ENCODE data around the gene SCG5. TPM values are rescaled to one million over a fixed set of nuclear protein-coding genes. Genes with fewer than 3 reads are reported as not detected.
A peak's percentile ranks its signal among the peaks of the same experiment; 100 is the strongest.

Gene SCG5
- total and polyA plus RNA-seq, 2 donors from 2014 or later, result 1.3 to 1.6 TPM

GRCh38 chr15:32723171-32723948 lies 81.8 kb downstream of the SCG5 start:
- Histone ChIP-seq H3K27ac (ENCODE audit: low read depth in 2 of 2, low read length in 2 of 2) (no peak overlapping the region), H3K9ac (ENCODE audit: low read length in 3 of 3) (no peak overlapping the region), H3K36me3 (ENCODE audit: control insufficient read depth in 2 of 3, insufficient read depth in 3 of 3, low read length in 3 of 3) (no peaks in the 10 kb centered on the region), H3K27me3 (ENCODE audit: control insufficient read depth, insufficient read depth, low read length) (peaks cover 20% of the 10 kb centered on the region), H3K4me1 (ENCODE audit: control insufficient read depth in 2 of 3, insufficient read depth in 2 of 3, low read depth in 1 of 3, low read length in 3 of 3) (peaks cover 0 to 3% (median 0%) of the 10 kb centered on the region in 3 donors), H3K4me3 (ENCODE audit: low read length in 3 of 3) (no peak overlapping the region), H3K9me3 (ENCODE audit: control insufficient read depth in 2 of 3, insufficient read depth in 1 of 3, low read length in 3 of 3) (no peaks in the 10 kb centered on the region)
- TF ChIP-seq, protein P1, sequence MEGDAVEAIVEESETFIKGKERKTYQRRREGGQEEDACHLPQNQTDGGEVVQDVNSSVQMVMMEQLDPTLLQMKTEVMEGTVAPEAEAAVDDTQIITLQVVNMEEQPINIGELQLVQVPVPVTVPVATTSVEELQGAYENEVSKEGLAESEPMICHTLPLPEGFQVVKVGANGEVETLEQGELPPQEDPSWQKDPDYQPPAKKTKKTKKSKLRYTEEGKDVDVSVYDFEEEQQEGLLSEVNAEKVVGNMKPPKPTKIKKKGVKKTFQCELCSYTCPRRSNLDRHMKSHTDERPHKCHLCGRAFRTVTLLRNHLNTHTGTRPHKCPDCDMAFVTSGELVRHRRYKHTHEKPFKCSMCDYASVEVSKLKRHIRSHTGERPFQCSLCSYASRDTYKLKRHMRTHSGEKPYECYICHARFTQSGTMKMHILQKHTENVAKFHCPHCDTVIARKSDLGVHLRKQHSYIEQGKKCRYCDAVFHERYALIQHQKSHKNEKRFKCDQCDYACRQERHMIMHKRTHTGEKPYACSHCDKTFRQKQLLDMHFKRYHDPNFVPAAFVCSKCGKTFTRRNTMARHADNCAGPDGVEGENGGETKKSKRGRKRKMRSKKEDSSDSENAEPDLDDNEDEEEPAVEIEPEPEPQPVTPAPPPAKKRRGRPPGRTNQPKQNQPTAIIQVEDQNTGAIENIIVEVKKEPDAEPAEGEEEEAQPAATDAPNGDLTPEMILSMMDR (IDR thresholded peaks at IDR 0.05; ENCODE audit: borderline replicate concordance, extremely low read depth, insufficient read depth), result no peak
- DNase-seq, result no peak
- FAIRE-seq, result no peak
- intact Hi-C loops (cut with DNase I), result no loop called here

- peak in 3 of 5 donors; percentile 27 to 53 (median 45) for DNase-seq
- TF ChIP-seq, protein P1 (IDR thresholded peaks at IDR 0.05; ENCODE audit: borderline replicate concordance, extremely low read depth, insufficient read depth), result no peak
- H3K36me3 ChIP-seq (ENCODE audit: control insufficient read depth in 2 of 3, insufficient read depth in 3 of 3, low read length in 3 of 3), result no peaks in the 10 kb centered on the region
- no peaks in the 10 kb centered on the region for H3K4me1 ChIP-seq (ENCODE audit: control insufficient read depth in 2 of 3, insufficient read depth in 2 of 3, low read depth in 1 of 3, low read length in 3 of 3)
- FAIRE-seq, result no peak
- peaks cover 4% of the 10 kb centered on the region for H3K27me3 ChIP-seq (ENCODE audit: control insufficient read depth, insufficient read depth, low read length)
- no peak overlapping the region for H3K27ac ChIP-seq (ENCODE audit: low read depth in 2 of 2, low read length in 2 of 2)
- no peak overlapping the region for H3K4me3 ChIP-seq (ENCODE audit: low read length in 3 of 3)
- no peaks in the 10 kb centered on the region for H3K9me3 ChIP-seq (ENCODE audit: control insufficient read depth in 2 of 3, insufficient read depth in 1 of 3, low read length in 3 of 3)
- H3K9ac ChIP-seq (ENCODE audit: low read length in 3 of 3), result no peak overlapping the region
- intact Hi-C loops (cut with DNase I), result no loop called here
These were observed 88.3 kb downstream of the SCG5 start for GRCh38 chr15:32729700-32730395.

DNA sequence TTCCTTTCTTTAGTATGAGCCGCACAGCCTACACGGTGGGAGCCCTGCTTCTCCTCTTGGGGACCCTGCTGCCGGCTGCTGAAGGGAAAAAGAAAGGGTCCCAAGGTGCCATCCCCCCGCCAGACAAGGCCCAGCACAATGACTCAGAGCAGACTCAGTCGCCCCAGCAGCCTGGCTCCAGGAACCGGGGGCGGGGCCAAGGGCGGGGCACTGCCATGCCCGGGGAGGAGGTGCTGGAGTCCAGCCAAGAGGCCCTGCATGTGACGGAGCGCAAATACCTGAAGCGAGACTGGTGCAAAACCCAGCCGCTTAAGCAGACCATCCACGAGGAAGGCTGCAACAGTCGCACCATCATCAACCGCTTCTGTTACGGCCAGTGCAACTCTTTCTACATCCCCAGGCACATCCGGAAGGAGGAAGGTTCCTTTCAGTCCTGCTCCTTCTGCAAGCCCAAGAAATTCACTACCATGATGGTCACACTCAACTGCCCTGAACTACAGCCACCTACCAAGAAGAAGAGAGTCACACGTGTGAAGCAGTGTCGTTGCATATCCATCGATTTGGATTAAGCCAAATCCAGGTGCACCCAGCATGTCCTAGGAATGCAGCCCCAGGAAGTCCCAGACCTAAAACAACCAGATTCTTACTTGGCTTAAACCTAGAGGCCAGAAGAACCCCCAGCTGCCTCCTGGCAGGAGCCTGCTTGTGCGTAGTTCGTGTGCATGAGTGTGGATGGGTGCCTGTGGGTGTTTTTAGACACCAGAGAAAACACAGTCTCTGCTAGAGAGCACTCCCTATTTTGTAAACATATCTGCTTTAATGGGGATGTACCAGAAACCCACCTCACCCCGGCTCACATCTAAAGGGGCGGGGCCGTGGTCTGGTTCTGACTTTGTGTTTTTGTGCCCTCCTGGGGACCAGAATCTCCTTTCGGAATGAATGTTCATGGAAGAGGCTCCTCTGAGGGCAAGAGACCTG lies 89.5 kb downstream of the SCG5 start:
- peaks cover 4% of the 10 kb centered on the region for H3K27me3 ChIP-seq (ENCODE audit: control insufficient read depth, insufficient read depth, low read length)
- no peaks in the 10 kb centered on the region for H3K9me3 ChIP-seq (ENCODE audit: control insufficient read depth in 2 of 3, insufficient read depth in 1 of 3, low read length in 3 of 3)
- FAIRE-seq (no peak), DNase-seq (peak; percentile 79 to 93 (median 83))
- TF ChIP-seq, protein P1 (IDR thresholded peaks at IDR 0.05; ENCODE audit: borderline replicate concordance, extremely low read depth, insufficient read depth), result no peak
- peak overlapping the region in 1 of 3 donors; percentile 4 for H3K4me3 ChIP-seq (ENCODE audit: low read length in 3 of 3)
- no peaks in the 10 kb centered on the region for H3K4me1 ChIP-seq (ENCODE audit: control insufficient read depth in 2 of 3, insufficient read depth in 2 of 3, low read depth in 1 of 3, low read length in 3 of 3)
- intact Hi-C loops (cut with DNase I), result no loop called here
- no peak overlapping the region for H3K27ac ChIP-seq (ENCODE audit: low read depth in 2 of 2, low read length in 2 of 2)
- no peak overlapping the region for H3K9ac ChIP-seq (ENCODE audit: low read length in 3 of 3)
- H3K36me3 ChIP-seq (ENCODE audit: control insufficient read depth in 2 of 3, insufficient read depth in 3 of 3, low read length in 3 of 3), result no peaks in the 10 kb centered on the region
